Measurements from ENCODE around the gene ENKUR. TPM values are rescaled to one million over a fixed set of nuclear protein-coding genes. Genes with fewer than 3 reads are reported as not detected.

Gene ENKUR
- total and polyA plus RNA-seq, 8 donors = 0.06 to 9.7 (median 5.6) TPM

DNA sequence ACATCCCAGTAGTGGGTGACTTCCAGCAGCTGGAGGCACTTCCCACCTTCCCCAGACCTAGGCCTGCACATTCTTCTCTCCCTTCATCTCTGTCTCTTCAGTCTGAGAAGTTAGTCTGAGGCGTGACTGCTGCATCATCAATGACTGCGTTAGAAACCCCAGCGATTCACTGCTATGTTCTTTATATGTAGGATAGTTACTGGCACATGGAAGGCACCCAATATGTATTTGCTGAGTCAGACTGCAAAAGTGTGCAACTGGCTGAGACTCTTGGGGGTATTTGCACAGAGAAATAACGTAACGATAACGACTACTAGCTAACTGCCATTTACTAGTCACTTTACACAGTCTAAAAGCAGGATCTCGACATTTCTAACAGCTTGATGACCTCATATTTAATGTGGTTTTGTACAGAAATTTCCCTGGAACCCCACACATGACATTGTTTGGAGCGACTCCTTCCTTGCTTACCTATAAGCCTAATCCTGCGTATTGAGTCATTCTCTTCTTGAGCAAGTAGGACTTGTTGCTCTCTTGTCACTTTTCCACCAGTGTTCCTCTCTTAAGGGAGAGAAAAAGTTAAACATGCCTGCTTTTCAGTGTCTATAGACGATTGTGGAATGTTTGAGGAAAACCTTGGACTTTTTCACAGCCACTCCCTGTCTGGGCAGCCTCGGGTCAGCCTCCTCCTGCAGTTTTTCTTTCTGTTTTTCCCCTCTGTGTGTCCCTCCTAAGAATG, 45.9 kb upstream of the ENKUR start:
- Histone ChIP-seq H3K27me3 (no peaks in the 10 kb centered on the region), H3K4me3 (no peak overlapping the region), H3K36me3 (no peaks in the 10 kb centered on the region), H3K4me1 (no peaks in the 10 kb centered on the region), H3K27ac (peak overlapping the region; percentile 71 to 82), H3K9me3 (no peaks in the 10 kb centered on the region)
- intact Hi-C loops (cut with DNase I) = no loop called here
- DNase-seq = no peak
- TF ChIP-seq, protein P1, sequence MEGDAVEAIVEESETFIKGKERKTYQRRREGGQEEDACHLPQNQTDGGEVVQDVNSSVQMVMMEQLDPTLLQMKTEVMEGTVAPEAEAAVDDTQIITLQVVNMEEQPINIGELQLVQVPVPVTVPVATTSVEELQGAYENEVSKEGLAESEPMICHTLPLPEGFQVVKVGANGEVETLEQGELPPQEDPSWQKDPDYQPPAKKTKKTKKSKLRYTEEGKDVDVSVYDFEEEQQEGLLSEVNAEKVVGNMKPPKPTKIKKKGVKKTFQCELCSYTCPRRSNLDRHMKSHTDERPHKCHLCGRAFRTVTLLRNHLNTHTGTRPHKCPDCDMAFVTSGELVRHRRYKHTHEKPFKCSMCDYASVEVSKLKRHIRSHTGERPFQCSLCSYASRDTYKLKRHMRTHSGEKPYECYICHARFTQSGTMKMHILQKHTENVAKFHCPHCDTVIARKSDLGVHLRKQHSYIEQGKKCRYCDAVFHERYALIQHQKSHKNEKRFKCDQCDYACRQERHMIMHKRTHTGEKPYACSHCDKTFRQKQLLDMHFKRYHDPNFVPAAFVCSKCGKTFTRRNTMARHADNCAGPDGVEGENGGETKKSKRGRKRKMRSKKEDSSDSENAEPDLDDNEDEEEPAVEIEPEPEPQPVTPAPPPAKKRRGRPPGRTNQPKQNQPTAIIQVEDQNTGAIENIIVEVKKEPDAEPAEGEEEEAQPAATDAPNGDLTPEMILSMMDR (IDR thresholded peaks at IDR 0.05) = no peak
- peak; percentile 11 for ATAC-seq

DNA sequence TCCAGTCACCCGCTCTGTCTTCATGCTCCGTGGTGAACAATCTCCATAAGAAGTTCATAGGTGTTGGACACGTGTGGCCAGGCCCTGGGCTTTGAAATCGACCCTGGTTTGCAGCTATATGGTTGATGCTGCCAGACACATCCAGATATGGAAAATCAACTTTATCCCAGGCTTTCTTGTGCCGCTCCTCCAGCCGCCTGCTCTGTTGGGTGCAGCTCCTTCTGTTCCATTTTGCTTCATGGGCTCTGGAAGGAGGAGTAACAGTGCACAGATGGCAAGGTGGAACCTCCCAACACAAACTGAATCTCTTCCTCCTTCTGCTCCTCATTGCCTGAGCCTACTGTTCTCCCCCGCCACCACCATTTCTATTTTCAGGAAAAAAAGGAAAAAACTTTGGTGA, 45.2 kb upstream of the ENKUR start:
- Histone ChIP-seq H3K27ac (peak overlapping the region in 1 of 2 donors; percentile 71), H3K9me3 (no peaks in the 10 kb centered on the region), H3K36me3 (no peaks in the 10 kb centered on the region), H3K4me1 (no peaks in the 10 kb centered on the region), H3K4me3 (no peak overlapping the region), H3K27me3 (no peaks in the 10 kb centered on the region)
- DNase-seq (no peak), ATAC-seq (no peak)
- TF ChIP-seq, protein P1 (IDR thresholded peaks at IDR 0.05) = no peak
- intact Hi-C loops (cut with DNase I) = no loop called here

DNA sequence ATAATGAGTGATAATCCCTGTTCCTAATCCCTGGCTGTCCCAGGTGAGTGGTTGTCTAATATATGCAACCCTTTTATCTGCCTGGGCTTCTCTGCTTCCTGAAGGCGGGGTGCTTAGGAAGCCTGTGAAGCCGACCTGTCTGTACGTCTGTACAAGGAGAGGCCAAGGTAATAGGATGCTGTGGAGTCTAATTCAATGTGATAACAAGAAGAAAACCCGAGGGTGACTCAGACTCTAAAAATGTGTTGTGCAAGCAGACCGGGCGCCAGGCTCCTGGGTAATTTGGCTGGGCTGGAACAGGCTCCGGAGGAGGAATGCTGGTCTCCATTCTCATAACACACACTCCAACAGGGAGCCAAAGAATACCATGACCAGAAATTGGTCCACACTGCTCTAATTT, 44.0 kb upstream of the ENKUR start:
- Histone ChIP-seq H3K36me3 (no peaks in the 10 kb centered on the region), H3K4me1 (no peaks in the 10 kb centered on the region), H3K9me3 (no peaks in the 10 kb centered on the region), H3K27me3 (no peaks in the 10 kb centered on the region), H3K27ac (peak overlapping the region in 1 of 2 donors; percentile 11), H3K4me3 (no peak overlapping the region)
- DNase-seq = peak in 3 of 4 donors; percentile 20 to 81 (median 66)
- peak; percentile 72 for ATAC-seq
- intact Hi-C loops (cut with DNase I) = no loop called here
- TF ChIP-seq, protein P1 (IDR thresholded peaks at IDR 0.05) = no peak

DNA sequence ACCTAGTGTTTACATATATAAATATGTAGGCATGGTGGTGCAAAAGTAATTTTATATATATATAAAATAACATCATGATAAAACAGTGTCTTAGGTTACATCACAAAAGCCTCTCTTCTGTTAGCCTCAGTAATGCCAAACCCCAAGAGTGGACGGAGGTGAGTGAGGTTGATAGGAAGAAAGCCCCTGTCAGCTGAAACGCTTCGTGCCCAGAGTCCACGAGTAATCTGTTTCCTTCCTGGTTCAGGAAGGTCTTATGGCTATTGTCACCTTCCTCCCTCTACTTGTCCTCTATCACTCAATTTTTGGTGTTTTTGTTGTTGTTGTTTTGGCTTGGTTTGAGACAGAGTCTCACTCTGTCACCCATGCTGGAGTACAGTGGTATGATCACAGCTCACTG, 41.9 kb upstream of the ENKUR start:
- TF ChIP-seq, protein P1 (IDR thresholded peaks at IDR 0.05) = no peak
- Histone ChIP-seq H3K27me3 (no peaks in the 10 kb centered on the region), H3K4me1 (no peaks in the 10 kb centered on the region), H3K27ac (no peak overlapping the region), H3K36me3 (no peaks in the 10 kb centered on the region), H3K9me3 (no peaks in the 10 kb centered on the region), H3K4me3 (no peak overlapping the region)
- intact Hi-C loops (cut with DNase I) = no loop called here
- no peak for ATAC-seq
- DNase-seq = no peak

DNA sequence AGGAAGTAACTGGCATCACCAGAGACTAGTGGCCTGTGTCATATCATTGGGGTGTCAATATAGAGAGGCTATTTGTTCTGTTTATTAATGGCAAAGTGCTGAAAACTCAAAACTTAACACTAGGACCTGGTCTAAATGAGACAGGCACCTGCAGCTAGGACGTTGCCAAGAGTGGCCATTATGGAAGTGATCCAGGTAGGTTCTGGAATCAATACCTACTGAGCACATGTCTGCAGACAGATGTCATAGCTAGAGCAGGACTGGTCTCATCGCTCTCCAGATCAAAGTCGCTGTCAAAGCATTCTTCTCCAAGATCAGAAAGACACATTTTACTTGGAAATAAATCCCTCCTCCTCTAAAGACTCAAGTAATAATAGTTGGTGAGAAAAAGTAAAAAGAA, 40.8 kb upstream of the ENKUR start:
- DNase-seq (no peak), ATAC-seq (no peak)
- Histone ChIP-seq H3K27ac (no peak overlapping the region), H3K36me3 (no peaks in the 10 kb centered on the region), H3K4me3 (no peak overlapping the region), H3K27me3 (no peaks in the 10 kb centered on the region), H3K9me3 (no peaks in the 10 kb centered on the region), H3K4me1 (no peaks in the 10 kb centered on the region)
- TF ChIP-seq, protein P1 (IDR thresholded peaks at IDR 0.05) = no peak
- intact Hi-C loops (cut with DNase I) = no loop called here
